ENCODE data around the gene RNF207.

RNF207 gene

DNA sequence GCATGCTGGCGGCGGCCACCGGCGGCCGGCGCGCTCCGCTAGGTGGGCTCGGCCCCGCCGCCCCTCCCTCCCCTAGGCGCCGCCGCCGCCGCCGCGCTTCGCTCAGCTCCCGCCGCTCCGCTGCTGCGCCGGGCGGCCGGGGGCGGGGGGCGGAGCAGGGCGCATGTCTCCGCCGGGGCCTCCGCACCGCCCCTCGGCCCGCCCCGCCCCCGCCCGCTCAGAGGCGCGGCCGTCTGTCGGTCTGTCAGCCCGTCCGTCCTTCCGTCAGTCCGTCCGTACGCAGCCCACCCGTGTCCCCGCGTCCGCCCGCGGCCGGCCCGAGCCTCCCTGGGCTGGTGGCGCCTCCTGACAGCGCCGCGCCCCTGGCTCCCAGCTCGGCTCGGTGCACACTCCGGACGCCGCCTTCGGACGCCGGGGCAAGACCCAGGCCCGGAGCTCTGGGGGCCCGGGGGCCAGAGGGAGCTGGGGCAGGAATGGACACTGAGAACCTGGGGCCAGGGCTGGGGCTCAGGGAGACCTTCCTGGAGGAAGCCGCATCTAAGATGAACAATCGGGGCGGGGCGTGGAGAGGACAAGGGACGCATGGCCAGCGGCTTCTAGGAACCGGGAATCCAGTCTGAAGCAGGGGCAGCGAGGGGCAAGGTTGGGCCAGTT lies 55.2 kb downstream of the RNF207 start, which contains the start of gene GPR153:
TSS of gene GPR153 (minus strand) at position 138 of the 654 bp plus-strand sequence. CDS start 6,193 bp downstream, outside the sequence.
- H3K36me3 ChIP-seq (ENCODE audit: control insufficient read depth in 2 of 2, insufficient read depth in 1 of 2, low read length in 2 of 2) = peaks cover 0 to 13% of the 10 kb centered on the region in 2 experiments; a peak in 1 of 3 replicates
- CTCF ChIA-PET = interaction anchor here (0.6 to 1.2 kb wide), 2 partner anchors 15 to 75 kb away, joined by 3 to 6 read pairs; no protein-coding TSS in a partner anchor
- POLR2A ChIA-PET = no interaction called here
- H3K27ac ChIP-seq (ENCODE audit: extremely low read depth, low read depth, low read length) = peak within 1 kb of the TSS; percentile 60; the same call in 1 of the 2 replicates
- H3K4me3 ChIP-seq (ENCODE audit: low read depth, low read length) = peak within 1 kb of the TSS; percentile 46
- no peaks in the 10 kb centered on the region for H3K9me3 ChIP-seq (ENCODE audit: control insufficient read depth, insufficient read depth, low read depth, low read length)
- H3K4me1 ChIP-seq (ENCODE audit: control insufficient read depth, insufficient read depth, low read length) = 0 out of 2 replicates have a peak, but pooled peaks cover 2% of the 10 kb centered on the region
- peak; percentile 82 for TF ChIP-seq ZBTB20 (tag by site-specific recombination; IDR thresholded peaks at IDR 0.05)
- 0 out of 2 replicates have a peak, but pooled peaks have one; percentile 9 for TF ChIP-seq ZNF398 (tag by site-specific recombination; IDR thresholded peaks at IDR 0.05)
- TF ChIP-seq ZNF548 (tag by site-specific recombination; IDR thresholded peaks at IDR 0.05) = no peak
- TF ChIP-seq, protein P1, sequence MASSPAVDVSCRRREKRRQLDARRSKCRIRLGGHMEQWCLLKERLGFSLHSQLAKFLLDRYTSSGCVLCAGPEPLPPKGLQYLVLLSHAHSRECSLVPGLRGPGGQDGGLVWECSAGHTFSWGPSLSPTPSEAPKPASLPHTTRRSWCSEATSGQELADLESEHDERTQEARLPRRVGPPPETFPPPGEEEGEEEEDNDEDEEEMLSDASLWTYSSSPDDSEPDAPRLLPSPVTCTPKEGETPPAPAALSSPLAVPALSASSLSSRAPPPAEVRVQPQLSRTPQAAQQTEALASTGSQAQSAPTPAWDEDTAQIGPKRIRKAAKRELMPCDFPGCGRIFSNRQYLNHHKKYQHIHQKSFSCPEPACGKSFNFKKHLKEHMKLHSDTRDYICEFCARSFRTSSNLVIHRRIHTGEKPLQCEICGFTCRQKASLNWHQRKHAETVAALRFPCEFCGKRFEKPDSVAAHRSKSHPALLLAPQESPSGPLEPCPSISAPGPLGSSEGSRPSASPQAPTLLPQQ (tag by site-specific recombination; IDR thresholded peaks at IDR 0.05) = 0 out of 2 replicates have a peak, but pooled peaks have one; percentile 7
- no peak for TF ChIP-seq ZNF670 (tag by site-specific recombination; IDR thresholded peaks at IDR 0.05; ENCODE audit: low read depth)
- TF ChIP-seq SP2 (tag by site-specific recombination; IDR thresholded peaks at IDR 0.05) = no peak
- peak; percentile 42; the same call in 1 of the 2 replicates for TF ChIP-seq KLF10 (tag by site-specific recombination; IDR thresholded peaks at IDR 0.05)
- TF ChIP-seq, protein P2, sequence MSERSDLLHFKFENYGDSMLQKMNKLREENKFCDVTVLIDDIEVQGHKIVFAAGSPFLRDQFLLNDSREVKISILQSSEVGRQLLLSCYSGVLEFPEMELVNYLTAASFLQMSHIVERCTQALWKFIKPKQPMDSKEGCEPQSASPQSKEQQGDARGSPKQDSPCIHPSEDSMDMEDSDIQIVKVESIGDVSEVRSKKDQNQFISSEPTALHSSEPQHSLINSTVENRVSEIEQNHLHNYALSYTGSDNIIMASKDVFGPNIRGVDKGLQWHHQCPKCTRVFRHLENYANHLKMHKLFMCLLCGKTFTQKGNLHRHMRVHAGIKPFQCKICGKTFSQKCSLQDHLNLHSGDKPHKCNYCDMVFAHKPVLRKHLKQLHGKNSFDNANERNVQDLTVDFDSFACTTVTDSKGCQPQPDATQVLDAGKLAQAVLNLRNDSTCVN (tag by site-specific recombination; optimal IDR thresholded peaks at IDR 0.05) = no peak
- no peak for TF ChIP-seq ZNF221 (tag by site-specific recombination; IDR thresholded peaks at IDR 0.05; ENCODE audit: borderline replicate concordance)
- no peak for TF ChIP-seq ZFP3 (tag by site-specific recombination; IDR thresholded peaks at IDR 0.05; ENCODE audit: low read depth)
- no peak for TF ChIP-seq OVOL3 (tag by site-specific recombination; IDR thresholded peaks at IDR 0.05)
- TF ChIP-seq KLF8 (tag by site-specific recombination; IDR thresholded peaks at IDR 0.05) = 0 out of 2 replicates have a peak, but pooled peaks have one; percentile 32
- TF ChIP-seq, protein P3, sequence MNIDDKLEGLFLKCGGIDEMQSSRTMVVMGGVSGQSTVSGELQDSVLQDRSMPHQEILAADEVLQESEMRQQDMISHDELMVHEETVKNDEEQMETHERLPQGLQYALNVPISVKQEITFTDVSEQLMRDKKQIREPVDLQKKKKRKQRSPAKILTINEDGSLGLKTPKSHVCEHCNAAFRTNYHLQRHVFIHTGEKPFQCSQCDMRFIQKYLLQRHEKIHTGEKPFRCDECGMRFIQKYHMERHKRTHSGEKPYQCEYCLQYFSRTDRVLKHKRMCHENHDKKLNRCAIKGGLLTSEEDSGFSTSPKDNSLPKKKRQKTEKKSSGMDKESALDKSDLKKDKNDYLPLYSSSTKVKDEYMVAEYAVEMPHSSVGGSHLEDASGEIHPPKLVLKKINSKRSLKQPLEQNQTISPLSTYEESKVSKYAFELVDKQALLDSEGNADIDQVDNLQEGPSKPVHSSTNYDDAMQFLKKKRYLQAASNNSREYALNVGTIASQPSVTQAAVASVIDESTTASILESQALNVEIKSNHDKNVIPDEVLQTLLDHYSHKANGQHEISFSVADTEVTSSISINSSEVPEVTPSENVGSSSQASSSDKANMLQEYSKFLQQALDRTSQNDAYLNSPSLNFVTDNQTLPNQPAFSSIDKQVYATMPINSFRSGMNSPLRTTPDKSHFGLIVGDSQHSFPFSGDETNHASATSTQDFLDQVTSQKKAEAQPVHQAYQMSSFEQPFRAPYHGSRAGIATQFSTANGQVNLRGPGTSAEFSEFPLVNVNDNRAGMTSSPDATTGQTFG (tag by site-specific recombination; IDR thresholded peaks at IDR 0.05; ENCODE audit: borderline replicate concordance) = no peak
- 0 out of 2 replicates have a peak, but pooled peaks have one; percentile 43 for TF ChIP-seq ZNF561 (tag by site-specific recombination; IDR thresholded peaks at IDR 0.05; ENCODE audit: borderline replicate concordance)
- no peak for TF ChIP-seq ZNF121 (tag by site-specific recombination; IDR thresholded peaks at IDR 0.05)
- TF ChIP-seq, protein P4, sequence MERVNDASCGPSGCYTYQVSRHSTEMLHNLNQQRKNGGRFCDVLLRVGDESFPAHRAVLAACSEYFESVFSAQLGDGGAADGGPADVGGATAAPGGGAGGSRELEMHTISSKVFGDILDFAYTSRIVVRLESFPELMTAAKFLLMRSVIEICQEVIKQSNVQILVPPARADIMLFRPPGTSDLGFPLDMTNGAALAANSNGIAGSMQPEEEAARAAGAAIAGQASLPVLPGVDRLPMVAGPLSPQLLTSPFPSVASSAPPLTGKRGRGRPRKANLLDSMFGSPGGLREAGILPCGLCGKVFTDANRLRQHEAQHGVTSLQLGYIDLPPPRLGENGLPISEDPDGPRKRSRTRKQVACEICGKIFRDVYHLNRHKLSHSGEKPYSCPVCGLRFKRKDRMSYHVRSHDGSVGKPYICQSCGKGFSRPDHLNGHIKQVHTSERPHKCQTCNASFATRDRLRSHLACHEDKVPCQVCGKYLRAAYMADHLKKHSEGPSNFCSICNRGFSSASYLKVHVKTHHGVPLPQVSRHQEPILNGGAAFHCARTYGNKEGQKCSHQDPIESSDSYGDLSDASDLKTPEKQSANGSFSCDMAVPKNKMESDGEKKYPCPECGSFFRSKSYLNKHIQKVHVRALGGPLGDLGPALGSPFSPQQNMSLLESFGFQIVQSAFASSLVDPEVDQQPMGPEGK (tag by site-specific recombination; IDR thresholded peaks at IDR 0.05) = no peak; the same call in 1 of the 2 replicates
- 0 out of 2 replicates have a peak, but pooled peaks have one; percentile 21 for TF ChIP-seq ZEB2 (tag by site-specific recombination; IDR thresholded peaks at IDR 0.05)
- no peak; the same call in 1 of the 2 replicates for TF ChIP-seq ZBTB11 (tag by site-specific recombination; conservative IDR thresholded peaks at IDR 0.05; ENCODE audit: low read depth)
- TF ChIP-seq HIC1 (tag by site-specific recombination; IDR thresholded peaks at IDR 0.05) = no peak
- TF ChIP-seq ZFHX2 (tag by site-specific recombination; conservative IDR thresholded peaks at IDR 0.05) = peak; percentile 24; the same call in 1 of the 2 replicates
- no peak for TF ChIP-seq SETDB1 (IDR thresholded peaks at IDR 0.05; ENCODE audit: insufficient read length, low read length)

Data from HEK293 (cell line).